GM12874 (cell line): Measurements from ENCODE around the gene AP5M1.

ENCODE experiments used
- CTCF ChIP-seq: IDR thresholded peaks from 2 replicates; pipeline ENCODE4 v1.5.1; 2011; ENCODE audit warnings: low read depth, mild to moderate bottlenecking, control low read depth, low read length, moderate library complexity; ENCODE audit not compliant: insufficient read depth

The AP5M1 gene

GRCh38 chr14:57268161-57269069 lies at the start of gene AP5M1, which contains the start of gene EXOC5:
AP5M1 (plus strand) TSS chr14:57268971; CDS start chr14:57269315, 344 bp downstream.
EXOC5 (minus strand) TSS chr14:57268905; CDS start chr14:57268648, 257 bp downstream.
- TF ChIP-seq CTCF = peak; percentile 7; the same call in 1 of the 2 replicates

- TF ChIP-seq CTCF = no peak
These were observed 46.8 kb upstream of the AP5M1 start for GRCh38 chr14:57221931-57222330.

GRCh38 chr14:57227083-57227482 lies 41.7 kb upstream of the AP5M1 start:
- no peak for TF ChIP-seq CTCF

- no peak for TF ChIP-seq CTCF
These were observed 36.8 kb upstream of the AP5M1 start for GRCh38 chr14:57232006-57232405.

- TF ChIP-seq CTCF = no peak
These were observed 25.5 kb upstream of the AP5M1 start for GRCh38 chr14:57243320-57243719.

- TF ChIP-seq CTCF = no peak
These were observed 24.7 kb upstream of the AP5M1 start for GRCh38 chr14:57244106-57244505.

- no peak for TF ChIP-seq CTCF
These were observed 22.8 kb upstream of the AP5M1 start for GRCh38 chr14:57245941-57246340.
